NCI-H345 treated with DMSO at 0.1 percent for 48 hours (cell line): ENCODE data around the gene SLC25A21.

ENCODE experiments used
- DNase-seq: peaks from one replicate; lab custom pipeline; 2025; ENCODE audit not compliant: unreplicated experiment; lab: John Stamatoyannopoulos, UW

Gene SLC25A21

DNA sequence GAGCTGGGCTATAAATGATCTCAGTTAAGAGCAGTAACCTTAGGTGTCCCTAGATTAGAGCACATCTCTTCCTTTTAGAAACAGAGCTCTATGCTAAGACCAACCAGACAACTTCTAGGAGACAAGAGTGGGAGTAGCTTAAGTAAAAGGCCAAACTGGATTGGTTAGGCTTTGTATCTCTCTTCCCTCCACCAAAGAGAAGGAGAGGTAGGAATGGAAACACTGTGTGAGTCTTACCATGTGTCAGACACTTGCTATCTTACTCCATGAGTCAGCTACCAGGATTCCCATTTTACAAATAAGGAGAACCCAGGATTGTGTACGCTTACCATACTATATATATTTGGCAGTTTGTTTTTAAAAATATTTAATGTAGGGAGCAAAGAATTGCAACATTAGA is 387.9 kb downstream of the SLC25A21 start:
- DNase-seq: peak; percentile 12

DNA sequence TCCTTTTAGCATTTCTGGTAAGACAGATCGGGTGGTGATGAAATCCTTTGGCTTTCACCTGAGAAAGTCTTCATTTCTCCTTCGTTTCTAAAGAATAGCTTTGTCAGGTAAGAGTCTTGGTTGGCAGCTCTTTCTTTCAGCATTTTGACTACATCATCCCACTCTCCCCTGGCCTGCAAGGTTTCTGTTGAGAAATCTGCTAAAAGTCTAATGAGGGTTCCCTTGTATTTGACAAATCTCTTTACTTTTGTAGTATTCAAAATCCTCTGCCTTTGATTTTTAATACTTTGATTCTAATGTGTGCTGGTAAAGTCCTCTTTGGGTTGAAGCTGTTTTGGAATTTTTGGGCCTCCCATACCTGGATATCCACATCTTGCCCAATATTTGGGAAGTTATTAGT is 390.5 kb downstream of the SLC25A21 start:
- no peak for DNase-seq

DNA sequence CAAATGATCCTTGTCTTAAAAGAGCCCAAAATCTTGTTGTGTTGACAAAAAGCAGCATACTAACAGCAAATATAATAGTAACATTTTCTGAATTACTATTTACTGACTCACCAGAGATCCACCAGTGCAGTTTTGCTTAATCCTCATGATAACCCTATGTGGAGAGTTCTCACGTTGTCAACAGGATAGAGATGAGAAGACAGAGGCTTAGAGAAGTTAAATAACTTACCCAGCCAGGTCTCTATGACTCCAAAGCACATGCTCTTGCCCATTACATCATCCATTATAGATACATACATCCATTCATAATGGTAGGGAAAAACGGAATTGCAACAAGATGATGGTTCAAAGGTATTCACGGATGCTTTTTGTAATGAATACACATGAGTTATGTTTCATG is 398.8 kb downstream of the SLC25A21 start:
- DNase-seq: no peak

DNA sequence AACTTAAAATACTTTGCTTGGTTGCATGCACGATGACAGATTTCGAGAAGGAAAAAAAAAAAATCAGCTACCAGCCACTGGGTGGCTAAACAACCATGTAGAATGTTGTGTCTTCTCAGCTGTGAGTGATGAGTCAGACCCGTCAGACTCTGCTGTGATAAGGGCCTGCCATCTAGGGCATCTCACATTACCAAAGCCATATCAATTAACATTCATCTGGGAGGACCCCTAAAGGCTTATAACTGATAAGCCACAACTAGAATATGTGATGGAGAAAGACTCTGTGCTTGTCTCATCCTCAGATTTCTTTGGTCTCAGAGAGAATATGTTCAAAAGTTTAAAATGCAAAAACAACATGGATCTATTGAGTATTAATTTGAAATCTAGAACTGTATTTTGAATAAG is 399.3 kb downstream of the SLC25A21 start:
- peak; percentile 80 for DNase-seq

DNA sequence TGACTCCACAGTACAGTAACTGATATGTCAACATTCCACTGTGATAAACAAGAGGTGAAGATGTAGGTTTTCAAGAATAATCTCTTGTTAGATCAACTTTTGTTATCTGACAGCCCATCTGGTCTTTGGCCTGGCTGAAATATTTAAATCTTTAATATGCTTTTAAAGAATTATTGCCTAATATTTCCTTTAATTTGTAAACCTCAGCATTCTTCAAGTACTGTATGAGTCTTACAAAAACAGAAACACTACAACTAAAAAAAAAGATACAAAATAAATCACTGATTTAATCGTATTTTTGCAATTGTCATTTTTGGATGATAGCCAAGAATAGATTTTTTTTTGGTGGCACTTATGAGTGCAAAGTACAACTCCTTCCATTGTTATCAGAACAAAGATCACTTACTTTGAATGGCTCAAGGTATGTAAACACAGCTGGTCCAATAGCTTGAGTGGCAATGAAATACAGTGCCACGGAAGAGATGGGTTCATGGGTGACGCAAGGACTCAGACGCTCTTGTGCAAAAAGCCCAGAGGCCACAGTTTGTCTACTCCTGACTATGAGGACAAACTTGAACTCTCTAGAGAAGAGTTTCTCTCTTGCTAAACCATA is 401.3 kb downstream of the SLC25A21 start:
- peak; percentile 98 for DNase-seq

DNA sequence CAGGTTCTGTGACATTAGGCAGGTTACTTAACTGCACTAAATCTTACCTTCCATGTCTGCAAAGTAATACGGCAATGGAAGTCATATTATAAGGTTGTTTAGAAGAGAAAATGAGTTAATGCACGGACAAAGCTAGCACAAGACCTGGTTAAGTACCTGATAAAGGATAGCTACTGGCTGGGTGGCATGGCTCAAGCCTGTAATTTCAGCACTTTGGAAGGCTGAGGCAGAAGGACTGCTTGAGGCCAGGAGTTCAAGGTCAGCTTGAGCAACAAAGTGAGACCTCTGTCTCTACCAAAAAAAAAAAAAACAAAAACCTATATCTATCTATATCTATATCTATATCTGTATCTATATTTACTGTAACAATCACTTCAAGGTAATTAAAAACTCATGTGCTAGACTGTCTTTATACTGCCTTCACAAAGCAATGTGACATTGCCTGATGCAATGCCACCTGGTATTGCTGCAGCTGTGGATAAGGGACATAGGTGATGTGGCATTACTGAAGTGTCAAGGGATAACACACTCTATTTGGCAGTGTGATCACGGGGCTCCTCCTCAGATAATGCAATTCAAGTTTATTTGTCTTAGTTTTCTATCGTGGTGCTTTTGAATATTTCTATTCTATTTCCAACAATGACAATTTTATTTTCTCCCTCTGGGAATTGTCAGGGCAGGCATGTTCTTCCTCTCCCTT is 403.6 kb downstream of the SLC25A21 start:
- DNase-seq: peak; percentile 62

DNA sequence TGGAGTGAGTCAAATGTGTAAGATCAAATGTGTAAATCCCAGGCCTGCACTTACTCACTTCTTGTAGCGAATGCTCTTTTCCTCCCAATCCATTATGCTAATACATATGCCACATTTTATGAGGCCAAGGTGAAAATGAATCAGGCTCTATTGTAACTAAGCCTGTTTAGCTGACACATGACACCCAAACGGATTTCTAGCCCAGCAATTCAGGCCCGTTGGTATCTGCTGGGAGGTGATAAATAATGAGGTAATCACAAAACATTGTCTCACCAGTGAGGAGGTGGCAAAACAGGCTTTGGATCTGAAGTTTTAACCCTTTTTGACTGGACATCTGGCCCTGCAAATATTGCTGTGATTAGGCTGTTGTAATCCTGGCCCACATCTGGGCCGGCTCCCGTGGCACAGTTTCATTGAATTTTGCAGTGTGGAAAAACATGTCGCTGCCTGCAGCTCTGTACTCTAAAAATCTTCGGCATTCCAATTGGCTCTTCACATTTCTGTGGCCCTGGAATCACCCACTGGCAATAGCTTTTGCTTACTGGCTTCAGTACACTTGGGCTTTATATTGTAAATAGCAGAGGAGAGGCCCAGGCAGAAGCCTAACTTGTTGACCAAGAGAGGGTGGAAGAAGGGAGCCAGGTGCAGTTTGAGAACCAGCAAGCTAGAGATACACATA is 404.7 kb downstream of the SLC25A21 start:
- DNase-seq: peak; percentile 84

DNA sequence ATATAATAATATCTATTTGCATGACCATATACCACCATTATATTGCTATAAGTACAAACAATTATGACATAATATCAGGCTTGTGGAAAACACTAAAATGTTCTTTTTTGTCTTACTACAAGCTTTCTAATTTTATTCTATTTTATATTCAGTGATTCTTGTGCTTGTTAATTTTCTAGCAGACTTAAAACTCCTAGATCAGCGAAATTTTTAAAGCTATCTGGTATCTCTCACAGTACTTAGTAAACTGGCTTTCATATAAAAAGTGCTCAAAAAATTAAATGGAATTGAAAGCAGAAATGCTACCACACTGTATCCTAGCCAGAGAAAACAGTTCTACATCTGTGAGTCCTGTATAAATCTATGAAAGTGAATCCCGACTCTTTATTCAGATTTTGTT is 405.4 kb downstream of the SLC25A21 start:
- DNase-seq: no peak

DNA sequence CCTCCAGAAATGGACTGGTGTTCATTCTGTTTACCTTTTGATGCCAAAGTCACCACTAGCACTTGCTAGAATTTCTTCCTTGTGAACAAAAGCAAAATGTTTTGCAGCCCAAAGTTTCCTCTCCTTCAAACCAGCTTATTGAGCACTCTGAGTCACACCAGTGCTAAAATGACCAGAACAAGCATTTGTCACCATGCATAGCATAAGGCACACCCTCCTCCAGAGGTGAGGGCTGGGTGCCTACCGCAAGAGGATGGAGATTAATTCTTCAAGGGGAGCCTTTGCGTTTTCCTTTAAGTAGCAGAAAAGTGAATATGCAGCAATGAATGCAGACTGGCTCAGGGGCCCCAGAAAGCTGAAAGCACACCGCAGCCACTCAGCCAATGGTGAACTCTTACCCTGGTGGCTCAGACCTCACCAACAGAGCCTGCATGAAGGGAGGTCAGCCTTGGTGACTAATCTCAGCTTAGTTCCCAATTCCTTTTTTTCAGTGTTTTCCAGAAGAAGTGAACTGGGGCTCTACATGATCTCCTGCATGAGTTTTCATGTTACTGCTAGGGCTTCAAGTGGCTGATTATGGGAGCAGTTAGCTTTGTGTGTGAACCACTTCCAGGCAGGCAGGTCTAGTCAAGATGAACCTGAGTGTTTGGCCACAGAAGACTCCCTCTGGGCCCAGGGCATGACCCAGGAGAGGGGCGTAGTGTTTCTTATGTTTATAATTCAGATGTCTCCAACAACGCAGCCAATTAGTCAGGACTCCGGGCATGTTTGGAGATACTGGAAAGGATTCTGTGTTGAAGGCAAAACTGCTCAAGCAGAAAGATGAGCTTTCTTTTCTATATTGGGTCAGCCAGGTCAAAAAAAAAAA is 414.4 kb downstream of the SLC25A21 start:
- no peak for DNase-seq

DNA sequence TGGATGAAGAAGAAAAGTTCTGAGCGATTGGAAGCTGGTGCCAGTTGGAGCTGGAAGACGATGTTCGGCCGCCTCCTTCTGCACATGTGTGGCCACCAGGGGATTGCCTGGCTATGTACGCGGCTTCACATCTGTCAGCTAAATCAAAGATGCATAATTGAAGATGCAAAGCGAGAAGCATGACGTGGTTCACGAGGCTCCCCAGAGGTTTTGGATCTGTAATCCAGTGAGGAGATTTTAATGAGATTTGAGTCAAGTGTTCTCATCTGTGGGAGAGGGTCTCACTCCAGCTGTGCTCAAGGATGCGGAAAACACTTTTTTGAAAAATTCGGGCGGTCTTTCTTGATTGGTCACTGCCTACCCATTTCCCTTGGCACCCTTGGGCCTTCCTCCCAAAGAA is 416.2 kb downstream of the SLC25A21 start:
- no peak for DNase-seq

DNA sequence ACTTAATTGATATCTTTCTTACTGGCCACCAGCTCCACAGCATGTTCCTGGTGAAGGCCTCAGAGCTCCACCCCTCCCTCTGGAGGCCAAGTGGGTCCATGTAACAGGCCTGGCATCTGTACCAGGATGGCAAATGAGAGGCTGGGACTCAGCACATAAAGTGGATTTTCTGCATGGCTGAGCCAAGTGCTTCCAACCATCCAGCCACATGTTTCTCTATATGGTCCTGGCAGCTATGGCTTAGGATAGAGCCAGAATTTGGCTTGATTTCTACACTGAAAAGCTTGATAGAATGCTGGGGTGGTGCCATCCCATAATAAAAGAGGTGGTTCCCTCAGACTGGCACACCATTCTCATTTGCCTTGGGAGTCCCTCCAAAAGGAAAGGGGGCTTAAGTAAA is 416.6 kb downstream of the SLC25A21 start:
- DNase-seq: no peak

DNA sequence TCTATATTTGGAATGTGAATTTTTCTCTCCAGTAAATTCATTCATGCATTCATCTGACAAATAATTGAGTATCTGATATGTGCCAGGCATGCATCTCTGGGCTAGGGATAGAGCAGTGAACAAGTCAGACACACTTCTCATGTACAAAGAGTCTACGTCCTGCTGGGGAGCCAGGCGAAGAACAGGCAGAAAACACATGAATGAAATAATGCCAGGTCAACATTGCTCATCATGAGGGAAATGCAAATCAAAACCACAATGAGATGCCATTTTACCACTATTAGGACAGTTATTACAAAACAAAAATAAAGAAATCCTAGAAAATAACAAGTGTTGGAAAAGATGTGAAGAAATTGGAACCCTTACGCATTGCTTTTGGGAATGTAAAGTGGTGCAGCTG is 420.5 kb downstream of the SLC25A21 start:
- DNase-seq: no peak

DNA sequence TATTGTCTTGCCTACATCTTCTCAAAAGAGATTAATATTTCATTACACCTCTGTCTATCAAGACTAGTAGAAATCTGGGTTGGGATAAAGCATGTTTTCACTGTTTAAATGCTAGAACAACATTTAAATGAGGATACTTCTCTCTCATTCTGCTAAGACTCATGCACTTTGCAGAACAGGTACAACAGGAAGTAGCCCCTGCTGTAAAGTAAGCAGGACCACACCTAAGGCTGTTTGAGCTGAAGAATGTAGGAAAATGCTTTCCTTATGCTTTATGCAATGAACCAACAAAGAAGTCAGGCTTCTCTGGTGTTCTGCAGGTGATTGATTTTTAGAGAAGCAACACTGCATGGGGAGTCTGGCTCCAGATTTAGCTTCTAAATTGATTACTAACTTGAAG is 421.3 kb downstream of the SLC25A21 start:
- DNase-seq: no peak

DNA sequence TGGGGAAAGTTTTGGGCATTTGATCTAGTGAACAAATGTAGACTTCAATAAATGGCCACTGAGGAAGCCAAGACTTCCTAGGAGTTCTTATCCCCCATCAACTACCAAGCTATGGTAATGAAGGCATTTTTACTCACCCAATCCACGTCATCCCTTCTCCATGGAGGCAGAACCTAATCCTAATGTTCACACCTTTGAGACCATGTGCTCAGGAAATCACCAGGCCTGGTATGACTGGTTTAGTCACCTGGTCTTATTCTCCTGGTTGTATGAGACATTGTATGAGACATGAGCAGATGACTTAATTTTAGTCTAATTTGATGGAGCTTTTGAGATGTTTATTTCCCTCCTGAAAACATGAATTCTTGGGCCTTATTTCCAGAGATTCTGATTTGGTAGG is 422.2 kb downstream of the SLC25A21 start:
- DNase-seq: no peak

DNA sequence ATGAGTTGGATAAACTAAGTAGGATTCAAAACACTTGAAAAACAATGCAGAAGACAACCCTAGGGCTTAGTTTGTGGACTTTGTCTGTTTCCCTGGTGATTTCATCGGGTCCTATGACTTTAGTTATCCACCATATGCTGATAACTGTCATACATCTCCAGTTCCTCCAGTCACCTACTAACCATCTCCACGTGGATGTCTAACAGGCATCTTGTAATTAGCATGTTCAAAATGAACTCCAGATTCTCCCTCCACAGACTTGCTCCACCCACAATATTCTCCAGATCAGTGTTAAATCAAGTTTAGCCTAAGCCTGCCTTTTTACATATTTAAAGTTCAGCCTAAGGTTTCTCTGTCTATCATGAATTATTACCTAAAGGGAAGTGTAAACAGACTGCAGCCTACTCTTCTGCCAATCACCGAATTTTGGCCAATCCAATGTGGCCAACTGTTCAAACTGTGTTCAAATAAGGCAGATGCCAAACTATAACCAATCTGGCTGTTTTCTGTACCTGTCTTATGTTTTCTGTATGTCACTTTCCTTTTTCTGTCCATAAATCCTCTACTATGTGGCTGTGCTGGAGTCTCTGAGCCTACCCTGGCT is 423.7 kb downstream of the SLC25A21 start:
- no peak for DNase-seq

DNA sequence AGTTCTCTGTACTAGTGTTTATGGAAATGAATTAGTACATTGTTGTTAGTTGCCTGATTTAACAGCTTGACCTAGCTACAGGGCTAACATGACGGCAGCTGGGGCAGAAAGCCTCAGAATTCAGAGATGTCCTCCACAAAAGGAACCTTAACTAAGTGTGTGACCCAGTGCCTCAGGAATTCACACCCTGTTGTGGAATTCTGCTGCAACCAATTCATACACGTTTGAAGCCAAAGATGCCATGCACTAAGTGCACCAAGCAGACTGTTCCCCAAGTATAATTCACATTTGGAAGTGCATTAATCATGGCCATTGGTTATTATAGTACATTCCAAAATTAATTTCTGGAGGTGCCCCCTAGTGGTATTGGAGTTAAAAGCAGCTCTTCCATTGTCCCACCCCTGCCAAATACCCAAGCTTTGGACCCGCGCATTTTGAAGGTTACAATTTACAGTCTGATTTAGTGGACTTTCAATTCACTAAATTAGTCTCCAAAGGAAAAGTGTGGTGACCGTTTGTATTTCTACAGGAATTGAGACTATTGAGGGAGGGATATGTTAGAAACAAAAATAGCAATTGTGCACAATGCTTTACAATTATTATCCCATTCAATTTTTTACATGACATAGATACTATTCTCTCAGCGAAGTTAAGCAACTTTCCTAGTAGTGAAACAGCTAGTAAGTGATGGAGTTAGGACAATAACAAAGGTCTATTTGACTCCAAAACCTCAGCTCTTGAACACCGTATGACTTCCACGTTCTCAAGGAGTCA is 424.8 kb downstream of the SLC25A21 start:
- no peak for DNase-seq

DNA sequence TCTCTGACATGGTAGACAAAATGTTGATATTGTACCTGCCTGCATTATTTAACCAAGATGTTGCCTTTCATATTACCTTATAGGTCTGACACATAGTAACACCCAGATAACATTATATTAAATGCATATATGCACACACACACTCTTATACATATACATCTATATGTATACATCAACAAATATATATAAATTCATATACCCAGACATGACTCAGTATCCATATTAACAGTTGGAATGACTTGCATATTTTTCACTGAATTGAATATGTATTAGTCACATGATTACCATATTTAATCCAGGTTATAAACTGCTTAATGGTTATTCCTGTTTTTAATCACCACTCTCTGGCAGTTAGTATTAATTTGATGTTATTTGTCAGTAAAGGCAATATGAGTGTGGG is 425.5 kb downstream of the SLC25A21 start:
- DNase-seq: no peak

DNA sequence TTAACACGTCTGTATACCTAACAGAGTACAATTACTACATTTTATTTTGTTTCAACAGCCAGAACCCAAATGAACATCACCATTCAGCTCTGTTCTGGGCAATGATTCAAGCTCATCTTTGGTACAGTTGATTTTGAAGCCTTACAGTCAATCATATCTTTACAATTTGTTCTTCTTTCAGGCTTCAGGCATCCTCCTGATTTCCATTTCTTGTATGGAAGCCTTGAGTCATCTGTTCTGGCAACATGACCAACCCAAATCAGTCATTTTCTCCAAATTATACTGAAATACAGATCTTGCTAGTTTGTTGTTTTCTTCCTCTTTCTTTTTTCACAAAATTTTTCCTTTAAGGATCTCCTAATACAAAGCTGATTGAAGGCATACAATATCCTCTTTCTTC is 430.5 kb downstream of the SLC25A21 start:
- no peak for DNase-seq

DNA sequence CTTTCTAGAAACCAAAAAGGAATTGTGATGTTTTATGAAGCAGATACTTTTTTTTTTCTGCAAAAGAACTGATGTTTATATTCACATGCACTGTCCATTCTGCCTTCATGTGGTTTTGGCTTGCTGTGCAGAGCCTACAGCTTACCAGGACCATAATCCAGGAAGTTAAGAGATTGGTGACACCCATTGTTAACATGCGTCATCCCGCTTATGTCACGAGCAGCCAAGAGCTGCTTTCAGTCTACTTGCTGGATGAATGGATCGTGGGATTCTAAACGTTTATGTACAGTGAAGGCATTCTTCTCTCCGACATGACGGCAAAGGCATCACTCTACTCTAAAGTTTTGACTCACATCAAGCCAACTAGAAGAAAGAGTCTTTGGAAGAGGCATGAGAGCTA is 434.1 kb downstream of the SLC25A21 start:
- no peak for DNase-seq

DNA sequence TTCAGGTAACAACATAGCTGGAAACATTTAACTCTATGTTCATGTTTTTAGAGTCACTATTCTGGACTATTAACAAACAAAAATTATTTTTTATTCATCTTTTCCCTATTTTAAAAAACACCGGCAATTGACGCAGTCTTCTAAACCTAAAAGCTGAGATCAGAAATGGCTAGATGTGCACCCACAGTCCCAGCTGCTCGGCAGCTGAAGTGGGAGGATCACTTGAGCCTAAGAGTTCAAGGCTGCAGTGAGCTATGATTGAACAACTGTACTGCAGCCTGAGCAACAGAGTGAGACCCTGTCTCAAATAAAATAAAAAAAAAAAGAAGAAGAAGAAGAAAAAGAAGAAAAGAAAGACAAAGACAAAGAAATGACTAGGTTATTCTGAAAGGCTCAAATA is 446.3 kb downstream of the SLC25A21 start:
- DNase-seq: no peak
